Subcutaneous adipose tissue (tissue), 4 donors: ENCODE results near the gene PRXL2A. TPM values are rescaled to one million over a fixed set of nuclear protein-coding genes. Genes with fewer than 3 reads are reported as not detected.

Experiments used
- total RNA-seq, 4 donors: library from RNA; depleted of rRNA; stranded (reverse); fragments of >200 nt; gene quantifications; one replicate each; pipeline ENCODE4 v1.1.0, GENCODE V29; 2016
- TF ChIP-seq, protein P1 (sequence below): fragments of 450-650 bp; IDR thresholded peaks from one replicate; pipeline ENCODE4 v1.5.1; 2016; ENCODE audit warnings: low read depth, mild to moderate bottlenecking, control low read depth, antibody characterized with exemption, moderate library complexity

The PRXL2A gene
- total RNA-seq, 4 donors from 2014 or later: 254 to 775 (median 498) TPM

GRCh38 chr10:80474941-80475340, 66.6 kb downstream of the PRXL2A start:
- TF ChIP-seq, protein P1, sequence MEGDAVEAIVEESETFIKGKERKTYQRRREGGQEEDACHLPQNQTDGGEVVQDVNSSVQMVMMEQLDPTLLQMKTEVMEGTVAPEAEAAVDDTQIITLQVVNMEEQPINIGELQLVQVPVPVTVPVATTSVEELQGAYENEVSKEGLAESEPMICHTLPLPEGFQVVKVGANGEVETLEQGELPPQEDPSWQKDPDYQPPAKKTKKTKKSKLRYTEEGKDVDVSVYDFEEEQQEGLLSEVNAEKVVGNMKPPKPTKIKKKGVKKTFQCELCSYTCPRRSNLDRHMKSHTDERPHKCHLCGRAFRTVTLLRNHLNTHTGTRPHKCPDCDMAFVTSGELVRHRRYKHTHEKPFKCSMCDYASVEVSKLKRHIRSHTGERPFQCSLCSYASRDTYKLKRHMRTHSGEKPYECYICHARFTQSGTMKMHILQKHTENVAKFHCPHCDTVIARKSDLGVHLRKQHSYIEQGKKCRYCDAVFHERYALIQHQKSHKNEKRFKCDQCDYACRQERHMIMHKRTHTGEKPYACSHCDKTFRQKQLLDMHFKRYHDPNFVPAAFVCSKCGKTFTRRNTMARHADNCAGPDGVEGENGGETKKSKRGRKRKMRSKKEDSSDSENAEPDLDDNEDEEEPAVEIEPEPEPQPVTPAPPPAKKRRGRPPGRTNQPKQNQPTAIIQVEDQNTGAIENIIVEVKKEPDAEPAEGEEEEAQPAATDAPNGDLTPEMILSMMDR: no peak

- TF ChIP-seq, protein P1: no peak
Observed at GRCh38 chr10:80476685-80477084, 68.3 kb downstream of the PRXL2A start.

GRCh38 chr10:80477813-80478212, 69.5 kb downstream of the PRXL2A start:
- TF ChIP-seq, protein P1: no peak

- TF ChIP-seq, protein P1: no peak
Observed at GRCh38 chr10:80480852-80481251, 72.5 kb downstream of the PRXL2A start.

- TF ChIP-seq, protein P1: no peak
Observed at GRCh38 chr10:80484243-80484642, 75.9 kb downstream of the PRXL2A start.

- TF ChIP-seq, protein P1: no peak
Observed at GRCh38 chr10:80484676-80485075, 76.3 kb downstream of the PRXL2A start.

- TF ChIP-seq, protein P1: no peak
Observed at GRCh38 chr10:80485076-80485945, 77.0 kb downstream of the PRXL2A start.
